Activated CD4-positive, alpha-beta T cell treated with anti-CD3 and anti-CD28 coated beads for 4 hours (primary cell): ENCODE measurements around the gene HRG.
"Not testable (repeated sequence)": the region's sequence is repeated elsewhere in the genome, so short reads cannot be mapped to it uniquely, and the experiment has no call there.

Experiments used
- DNase-seq, 2 donors: peaks; one replicate each; pipeline ENCODE4 v3.0.0-alpha.2; 2020

Gene HRG

DNA sequence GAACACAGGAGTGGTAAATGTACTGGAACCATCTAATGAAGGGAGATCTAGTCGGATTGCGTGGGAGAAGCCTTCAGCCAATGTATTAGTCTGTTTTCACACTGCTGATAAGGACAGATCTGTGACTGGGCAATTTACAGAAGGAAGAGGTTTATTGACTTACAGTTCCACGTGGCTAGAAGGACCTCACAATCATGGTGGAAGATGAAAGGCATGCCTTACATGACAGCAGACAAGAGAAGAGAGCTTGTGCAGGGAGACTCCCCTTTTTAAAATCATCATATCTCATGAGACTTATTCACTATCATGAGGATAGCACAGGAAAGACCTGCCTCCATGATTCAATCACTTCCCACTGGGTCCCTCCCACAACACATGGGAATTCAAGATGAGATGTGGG, 17.0 kb downstream of the HRG start:
- no peak for DNase-seq

DNA sequence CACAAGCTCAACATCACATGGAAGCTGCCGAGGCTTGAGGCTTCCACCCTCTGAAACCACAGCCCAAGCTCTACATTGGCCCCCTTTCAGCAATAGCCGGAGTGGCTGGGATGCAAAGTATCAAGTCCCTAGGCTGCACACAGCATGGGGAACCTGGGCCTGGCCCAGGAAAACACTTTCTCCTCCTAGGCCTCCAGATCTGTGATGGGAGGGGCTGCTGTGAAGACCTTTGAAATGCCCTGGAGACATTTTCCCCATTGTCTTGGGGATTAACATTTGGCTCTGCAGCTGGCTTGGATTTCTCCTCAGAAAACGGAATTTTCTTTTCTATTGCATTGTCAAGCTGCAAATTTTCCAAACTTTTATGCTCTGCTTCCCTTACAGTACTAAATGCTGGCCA, 18.2 kb downstream of the HRG start:
- no peak for DNase-seq

DNA sequence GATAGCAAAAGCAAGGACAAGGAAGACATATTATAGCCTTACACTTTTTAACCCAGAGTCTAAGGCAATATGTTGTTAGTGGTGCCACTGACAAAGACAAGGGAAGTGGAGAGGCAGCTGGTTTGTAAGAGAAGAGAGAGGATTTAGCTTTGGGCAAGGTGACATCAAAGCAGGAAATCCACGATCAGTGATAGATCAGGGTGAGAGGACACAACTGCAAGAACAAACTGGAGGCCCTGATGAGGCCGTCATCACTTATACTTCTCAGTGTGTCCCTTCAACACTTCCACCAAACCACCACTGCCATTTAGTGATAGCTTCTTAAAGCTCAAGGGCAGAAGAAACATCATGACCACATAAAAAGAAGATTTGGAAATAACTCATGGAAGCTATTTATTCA, 20.7 kb downstream of the HRG start:
- DNase-seq = not testable (repeated sequence)

DNA sequence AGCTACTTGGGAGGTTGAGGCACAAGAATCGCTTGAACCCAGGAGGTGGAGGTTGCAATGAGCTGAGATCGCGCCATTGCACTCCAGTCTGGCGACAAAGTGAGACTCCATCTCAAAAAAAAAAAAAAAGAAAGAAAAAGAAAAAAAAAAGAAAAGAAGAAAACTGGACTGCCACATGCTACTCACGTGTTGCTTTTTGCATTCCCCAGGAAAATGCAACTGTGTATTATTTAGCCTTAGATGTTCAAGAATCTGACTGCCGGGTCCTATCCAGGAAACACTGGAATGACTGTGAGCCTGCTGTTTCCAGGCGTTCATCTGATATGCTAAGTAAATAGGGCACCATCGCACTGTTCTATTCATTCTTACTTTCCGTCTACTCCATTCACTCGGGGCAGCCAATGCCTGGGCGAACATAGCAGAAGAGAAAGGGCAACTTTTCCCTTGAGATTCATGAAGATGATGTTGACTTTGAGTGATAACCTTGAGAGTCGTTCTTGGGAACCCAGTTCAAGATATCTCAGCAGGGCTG, 21.4 kb downstream of the HRG start:
- DNase-seq = no peak

DNA sequence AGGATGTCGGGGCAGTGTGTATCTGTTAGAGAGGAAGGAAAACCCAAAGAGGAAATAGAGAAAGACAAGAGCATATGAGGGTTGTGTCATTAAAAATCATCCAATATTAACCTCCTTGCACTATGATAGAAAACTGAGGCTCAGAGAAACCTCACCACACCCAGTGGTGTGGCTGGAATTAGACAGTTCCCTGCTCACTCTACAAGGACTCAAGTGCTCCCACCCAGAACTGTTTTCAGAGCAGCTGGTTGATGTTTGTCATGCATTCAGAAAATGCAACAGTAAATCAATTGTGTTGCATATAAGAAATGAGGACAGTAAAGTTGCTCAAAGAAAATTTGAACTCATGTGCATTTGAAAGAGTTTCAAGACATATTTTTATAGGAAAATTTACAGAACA, 24.5 kb downstream of the HRG start:
- DNase-seq = not testable (repeated sequence)

DNA sequence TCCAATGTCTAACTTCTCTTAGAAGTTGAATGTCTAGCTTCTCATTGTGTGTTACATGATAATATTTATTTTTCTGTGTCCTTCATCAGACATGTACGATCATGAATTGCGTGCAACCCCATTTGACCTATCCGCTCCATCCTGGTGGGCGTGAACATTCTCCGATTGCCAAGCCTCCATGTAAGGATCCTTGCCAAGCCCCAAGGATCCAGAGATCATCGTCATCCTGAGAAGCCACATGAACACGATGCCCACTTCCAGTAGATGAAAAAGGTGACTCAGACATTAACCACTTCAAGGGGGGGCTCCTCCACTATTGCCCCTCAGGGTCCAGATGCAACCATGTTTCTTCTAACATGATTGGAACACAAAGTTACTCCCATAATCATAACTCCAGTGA, 25.9 kb downstream of the HRG start:
- DNase-seq = no peak

DNA sequence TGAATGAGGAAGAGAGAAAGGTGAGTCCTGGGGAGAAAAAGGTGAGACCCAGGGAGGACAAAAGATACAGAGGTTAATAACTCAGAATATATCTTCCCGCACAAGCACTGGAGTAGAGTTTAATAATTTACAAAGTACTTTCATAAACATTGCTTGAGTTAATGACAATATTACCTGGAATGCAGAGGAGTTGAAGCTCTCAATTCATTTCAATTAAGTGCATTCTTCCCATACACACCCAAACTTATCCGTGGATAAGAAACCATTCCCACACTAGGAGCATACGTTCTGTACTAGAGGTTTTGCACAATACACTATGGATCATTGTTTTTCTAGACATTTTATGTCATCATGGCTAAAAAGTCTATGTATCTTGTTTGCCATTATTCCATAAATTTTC, 28.0 kb downstream of the HRG start:
- no peak for DNase-seq

DNA sequence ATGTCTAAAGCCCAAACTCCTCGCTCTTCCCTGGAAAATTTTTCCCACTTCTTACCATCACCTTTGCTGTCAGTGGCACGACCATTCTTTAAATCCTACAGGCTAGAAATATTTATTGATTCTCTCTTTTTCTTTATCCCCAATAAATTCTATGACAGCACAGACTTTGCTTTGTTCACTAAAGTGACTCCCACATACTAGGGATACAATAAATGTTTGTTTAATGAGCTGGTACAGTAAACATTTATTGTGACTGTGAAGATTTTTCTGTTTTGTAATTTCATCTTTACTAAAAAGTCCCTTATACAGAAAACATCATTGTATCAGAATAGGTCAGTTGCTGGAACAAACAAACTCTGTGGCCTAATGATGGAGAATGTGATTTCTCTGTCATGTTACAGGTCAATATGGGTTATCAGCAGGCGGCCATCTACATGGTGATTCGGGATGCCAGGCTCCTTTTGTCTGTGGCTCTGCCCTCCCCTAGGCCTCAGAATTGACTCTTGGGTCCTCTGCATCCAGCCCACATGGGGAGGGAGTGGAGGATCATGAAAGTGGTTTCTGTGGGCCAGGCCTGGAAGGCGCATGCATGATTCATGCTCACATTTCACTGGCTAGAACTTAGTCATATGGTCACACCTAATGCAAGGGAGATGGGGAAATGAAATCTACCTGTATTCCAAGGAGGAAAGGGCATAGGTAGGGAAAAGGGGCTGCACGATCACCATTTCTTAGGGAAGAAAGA, 28.6 kb downstream of the HRG start:
- DNase-seq = no peak

DNA sequence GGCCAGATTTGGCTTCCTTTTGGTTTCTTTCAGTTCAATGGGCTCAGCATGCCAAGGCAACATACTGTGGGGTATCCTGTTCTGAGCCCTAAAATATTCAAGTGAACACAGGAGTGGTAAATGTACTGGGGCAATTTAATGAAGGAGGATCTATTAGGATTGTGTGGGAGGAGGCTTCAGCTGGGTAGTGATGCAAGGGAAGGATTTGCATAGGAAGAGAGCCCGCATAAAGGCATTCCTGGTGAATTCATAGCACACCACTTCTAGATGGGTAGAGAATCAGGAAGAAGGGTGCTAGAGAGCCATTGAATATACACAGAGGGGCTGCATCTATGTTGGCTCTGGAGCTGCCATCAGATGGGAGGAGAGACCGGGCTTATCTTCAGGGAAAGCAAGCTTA, 30.7 kb downstream of the HRG start:
- DNase-seq = no peak

DNA sequence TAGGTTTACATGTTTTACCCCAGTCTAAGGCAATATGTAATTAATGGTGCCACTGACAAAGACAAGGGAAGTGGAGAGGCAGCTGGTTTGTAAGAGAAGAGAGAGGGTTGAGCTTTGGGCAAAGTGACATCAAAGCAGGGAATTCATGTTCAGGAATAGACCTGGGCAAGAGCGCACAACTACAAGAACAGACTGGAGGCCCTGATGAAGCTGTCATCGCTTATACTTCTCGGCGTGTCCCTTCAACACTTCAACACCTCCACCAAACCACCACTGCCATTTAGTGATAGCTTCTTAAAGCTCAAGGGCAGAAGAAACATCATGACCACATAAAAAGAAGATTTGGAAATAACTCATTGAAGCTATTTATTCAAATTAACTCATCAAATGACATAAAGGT, 31.7 kb downstream of the HRG start:
- no peak for DNase-seq

DNA sequence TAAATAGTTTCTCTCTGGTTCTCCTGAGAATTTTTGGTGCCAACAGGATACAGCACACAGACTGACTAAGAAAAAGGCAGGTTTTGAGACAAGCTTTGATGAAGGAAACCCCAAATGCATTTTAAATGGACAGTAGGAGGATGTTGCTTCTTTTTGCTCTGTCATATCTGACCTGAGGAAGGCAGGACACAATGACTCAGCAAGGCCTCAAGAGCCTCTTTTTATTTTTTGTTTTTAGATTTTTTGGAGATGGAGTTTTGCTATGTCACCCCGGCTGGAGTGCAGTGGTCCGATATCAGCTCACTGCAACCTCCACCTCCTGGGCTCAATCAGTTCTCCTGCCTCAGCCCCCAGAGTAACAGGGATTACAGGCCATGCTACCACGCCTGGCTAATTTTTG, 34.5 kb downstream of the HRG start:
- no peak for DNase-seq

DNA sequence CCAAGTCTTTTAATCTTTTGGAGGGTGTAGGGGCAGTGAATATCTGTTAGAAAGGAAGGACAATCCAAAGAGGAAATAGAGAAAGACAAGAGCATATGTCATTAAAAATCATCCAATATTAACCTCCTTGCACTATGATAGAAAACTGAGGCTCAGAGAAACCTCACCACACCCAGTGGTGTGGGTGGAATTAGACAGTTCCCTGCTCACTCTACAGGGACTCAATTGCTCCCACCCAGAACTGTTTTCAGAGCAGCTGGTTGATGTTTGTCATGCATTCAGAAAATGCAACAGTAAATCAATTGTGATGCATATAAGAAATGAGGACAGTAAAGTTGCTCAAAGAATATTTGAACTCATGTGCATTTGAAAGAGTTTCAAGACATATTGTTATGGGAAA, 36.6 kb downstream of the HRG start:
- DNase-seq = not testable (repeated sequence)

DNA sequence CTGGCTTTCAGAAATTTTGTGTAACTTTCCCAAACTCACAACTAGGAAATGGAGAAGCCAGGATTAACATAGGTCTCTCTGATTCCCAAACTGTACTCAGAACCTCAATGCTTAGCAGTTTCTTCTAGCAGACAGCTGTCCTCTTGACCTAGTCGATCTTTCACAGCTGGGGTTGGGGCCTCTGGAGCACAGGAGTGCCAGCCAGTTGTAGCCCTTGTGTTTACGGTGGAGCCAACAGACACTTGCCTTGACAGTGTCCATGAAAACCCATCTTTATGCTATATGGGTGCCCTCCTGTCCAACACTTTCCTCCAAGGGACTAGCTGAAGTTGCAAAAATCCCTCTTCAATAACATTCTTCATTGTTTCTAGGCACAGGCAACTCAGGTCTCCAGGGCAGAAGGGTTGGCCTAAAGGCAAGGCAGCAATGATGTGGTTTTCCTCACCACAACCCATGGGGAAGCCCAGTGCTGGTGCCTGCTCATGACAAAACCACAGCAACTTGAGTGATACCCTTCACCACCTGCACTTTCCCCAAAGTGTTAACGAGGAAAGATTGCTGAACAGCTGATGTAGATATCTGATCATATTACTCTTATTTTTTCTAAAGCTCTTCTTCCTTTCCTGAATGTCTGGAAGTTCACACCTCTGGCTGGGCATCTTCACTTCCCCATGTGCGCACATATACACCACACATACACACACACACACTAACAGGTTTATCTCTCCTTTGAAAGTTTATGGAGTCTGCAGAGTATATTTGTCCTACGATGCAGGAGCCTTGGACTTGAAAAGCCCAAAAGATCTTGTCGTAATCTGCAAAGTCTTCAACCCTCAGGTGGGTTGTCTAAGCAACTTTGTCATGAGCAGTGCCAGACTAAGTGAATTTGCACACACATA, 40.3 kb downstream of the HRG start:
- DNase-seq = no peak

DNA sequence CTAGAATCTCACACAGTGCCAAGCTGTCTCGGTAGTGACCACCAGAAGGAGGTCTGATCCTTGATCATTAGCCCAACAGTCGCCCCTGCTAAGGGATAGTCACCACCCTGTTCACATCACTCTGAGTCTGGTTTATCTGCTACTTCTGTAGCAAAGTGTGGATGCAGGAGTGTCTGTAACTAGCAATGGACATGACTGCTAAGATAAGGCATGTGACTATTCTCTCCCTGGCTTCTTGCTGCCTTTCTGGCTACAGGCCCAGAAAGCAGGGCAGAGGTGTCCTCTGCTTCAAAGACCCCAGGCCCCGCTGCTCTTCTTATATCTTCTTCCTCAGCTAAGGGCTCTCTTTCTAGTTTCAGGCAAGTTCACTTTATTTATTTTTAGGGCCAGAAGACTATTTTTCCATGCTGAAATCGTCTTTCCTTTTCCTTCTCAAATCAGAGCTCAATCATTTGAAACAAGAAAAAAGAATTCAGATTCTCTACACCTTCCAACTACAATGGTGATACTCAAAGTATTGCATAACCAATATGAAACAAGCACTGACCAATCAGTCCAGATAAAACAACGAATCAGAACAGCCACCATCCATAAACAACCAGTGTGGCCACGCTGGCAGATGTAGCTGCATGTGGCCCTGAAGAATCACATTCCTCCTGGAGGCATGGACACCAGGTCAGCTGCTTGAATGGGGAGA, 43.3 kb downstream of the HRG start:
- DNase-seq = no peak

DNA sequence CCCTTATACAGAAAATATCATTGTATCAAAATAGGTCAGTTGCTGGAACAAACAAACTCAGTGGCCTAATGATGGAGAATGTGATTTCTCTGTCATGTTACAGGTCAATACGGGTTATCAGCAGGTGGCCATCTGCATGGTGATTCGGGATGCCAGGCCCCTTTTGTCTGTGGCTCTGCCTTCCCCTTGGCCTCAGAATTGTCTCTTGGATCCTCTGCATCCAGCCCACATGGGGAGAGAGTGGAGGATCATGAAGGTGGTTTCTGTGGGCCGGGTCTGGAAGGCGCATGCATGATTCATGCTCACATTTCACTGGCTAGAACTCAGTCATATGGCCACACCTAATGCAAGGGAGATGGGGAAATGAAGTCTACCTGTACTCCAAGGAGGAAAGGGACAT, 44.9 kb downstream of the HRG start:
- not testable (repeated sequence) for DNase-seq

DNA sequence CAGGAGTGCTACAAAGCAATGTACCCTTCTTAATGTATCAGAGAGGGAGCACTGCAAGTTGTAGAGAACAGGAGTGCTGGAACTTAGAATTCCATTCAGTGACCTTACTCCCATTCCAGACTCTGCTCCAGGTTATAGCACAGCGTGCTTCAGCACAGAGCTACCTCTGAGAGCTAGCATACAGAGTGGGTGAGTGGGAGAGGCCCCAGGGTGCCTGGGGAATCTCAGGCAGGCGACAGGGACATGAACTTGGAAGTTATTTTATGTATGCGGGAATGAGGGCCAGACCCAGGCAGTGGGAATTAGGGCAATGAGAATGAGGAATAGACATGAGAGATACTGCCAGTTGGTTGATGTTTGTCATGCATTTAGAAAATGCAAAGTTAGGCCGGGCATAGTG, 47.7 kb downstream of the HRG start:
- no peak for DNase-seq

DNA sequence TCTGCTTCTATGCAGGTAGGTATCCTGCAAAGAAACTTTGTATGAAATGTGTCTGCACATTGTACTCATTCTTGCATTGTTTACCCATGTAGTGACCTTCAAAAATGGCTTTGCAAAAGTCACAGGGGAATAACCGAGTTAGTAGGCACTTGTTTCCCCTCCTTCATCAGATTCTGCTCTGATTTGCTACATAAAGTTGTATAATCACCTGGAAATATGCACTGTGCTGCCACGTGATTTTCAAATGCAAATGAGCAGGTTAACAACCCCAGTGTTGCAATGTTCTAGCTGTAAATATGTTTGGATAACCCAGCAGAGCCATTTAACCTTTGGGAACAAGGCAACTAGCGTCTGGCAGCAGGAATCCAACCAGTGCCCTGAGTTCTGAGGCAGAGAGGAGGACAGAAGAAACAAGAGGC, 51.2 kb downstream of the HRG start, which contains the start of gene KNG1:
TSS of gene KNG1 (plus strand) at position 321 of the 419 bp plus-strand sequence. CDS start 184 bp downstream, outside the sequence.
- no peak for DNase-seq

DNA sequence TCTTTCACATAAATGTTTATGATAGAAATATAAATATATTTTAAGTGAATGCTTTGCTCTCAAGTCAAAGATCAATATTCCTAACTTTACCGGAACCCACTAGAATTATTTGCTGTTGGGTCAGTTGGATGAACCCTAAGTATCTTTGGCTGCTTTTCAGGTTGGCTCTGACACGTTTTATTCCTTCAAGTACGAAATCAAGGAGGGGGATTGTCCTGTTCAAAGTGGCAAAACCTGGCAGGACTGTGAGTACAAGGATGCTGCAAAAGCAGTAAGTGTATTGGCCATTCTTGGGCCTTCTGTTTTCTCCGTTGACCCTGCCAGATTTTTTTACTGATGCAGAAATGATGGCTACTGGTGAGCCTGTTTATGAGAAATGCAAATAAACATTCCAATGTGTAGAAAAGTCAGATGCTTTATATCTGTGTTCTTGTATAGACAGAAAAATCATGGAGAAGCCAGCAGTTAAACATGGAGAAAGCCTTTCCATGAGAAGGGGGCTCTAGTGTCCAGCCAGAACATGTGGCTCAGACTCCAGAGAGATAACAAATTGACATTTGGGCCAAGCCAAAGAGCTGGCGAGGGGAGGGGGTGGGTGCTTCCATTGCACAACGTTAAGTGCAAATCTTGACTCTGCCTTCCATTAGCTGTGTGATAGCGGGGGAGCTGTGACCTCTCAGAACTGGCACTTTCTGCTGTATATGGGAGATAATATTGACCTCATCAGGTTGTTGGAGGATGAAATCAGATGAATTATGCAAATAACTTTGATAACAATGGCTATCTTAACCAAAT, 54.3 kb downstream of the HRG start:
- DNase-seq = no peak

DNA sequence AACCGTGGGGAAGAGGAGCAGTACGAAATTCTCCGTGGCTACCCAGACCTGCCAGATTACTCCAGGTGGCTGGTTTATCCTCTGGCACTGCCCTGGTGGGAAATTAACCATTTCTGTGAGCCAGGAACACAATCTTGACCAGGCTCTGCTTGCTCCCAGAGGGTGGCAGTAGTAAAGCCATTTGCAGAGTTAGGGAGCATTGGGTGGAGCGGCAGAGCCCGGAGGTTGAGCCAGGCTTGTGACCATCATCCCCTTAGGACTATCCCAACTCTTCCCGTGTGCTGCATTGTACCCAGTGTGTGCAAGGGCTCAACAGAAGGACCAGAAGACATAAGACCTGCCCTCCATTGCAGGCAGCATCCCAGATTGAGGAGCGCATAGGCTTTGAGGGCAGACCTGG, 56.6 kb downstream of the HRG start:
- no peak for DNase-seq

DNA sequence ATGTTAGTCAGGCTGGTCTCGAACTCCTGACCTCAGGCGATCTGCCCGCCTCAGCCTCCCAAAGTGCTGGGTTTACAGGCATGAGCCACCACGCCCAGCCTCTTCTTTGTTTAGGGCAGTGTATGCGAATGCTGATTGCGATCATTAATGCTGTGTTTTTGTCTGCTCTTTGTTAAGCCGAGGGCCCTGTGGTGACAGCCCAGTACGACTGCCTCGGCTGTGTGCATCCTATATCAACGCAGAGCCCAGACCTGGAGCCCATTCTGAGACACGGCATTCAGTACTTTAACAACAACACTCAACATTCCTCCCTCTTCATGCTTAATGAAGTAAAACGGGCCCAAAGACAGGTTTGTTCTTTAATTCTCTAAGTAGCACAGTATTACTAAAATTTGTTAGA, 59.1 kb downstream of the HRG start:
- no peak for DNase-seq
